ENCODE results near the gene CD52. TPM values are rescaled to one million over a fixed set of nuclear protein-coding genes. Genes with fewer than 3 reads are reported as not detected.

CD52 gene
- polyA plus RNA-seq, 1 of the 3 experiments (the other 2 are of a cell fraction): not detected

DNA sequence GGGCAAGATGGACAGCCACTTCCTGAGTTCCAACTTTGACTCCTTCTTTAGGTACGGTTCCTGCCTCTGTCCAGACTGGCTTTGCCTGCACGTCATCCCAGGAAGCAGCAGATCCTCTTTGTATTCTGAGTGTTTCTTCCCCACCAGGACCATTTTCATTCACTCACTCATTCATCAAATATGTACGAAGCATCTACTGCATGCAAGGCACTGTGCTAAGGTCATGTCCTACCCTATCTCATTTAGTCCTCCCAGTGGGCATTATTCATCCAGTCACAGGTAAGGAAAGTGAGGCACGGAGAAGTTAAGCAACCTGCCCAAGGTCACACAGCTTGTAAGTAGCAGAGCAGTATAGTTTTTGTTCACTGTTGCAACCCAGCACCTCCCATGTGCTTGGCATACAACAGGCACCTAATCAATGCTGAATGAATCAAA, 22.3 kb downstream of the CD52 start:
- no peak for TF ChIP-seq SMC3 (IDR thresholded peaks at IDR 0.05; ENCODE audit: low read depth, low read length)
- TF ChIP-seq FOXM1 (IDR thresholded peaks at IDR 0.05; ENCODE audit: low read depth): no peak
- TF ChIP-seq ELF1 (IDR thresholded peaks at IDR 0.05): no peak
- no peak for TF ChIP-seq USF2 (IDR thresholded peaks at IDR 0.05; ENCODE audit: borderline replicate concordance, low read depth, low read length)
- no peak for TF ChIP-seq TAF1 (IDR thresholded peaks at IDR 0.05; ENCODE audit: borderline replicate concordance, low read depth, low read length)
- no peak for TF ChIP-seq GATA2 (CRISPR knock-in tag; IDR thresholded peaks at IDR 0.05)
- no peak for TF ChIP-seq TCF12 (IDR thresholded peaks at IDR 0.05)
- TF ChIP-seq RAD21 (IDR thresholded peaks at IDR 0.05; ENCODE audit: low read length): no peak
- no peak for TF ChIP-seq TEAD4 (IDR thresholded peaks at IDR 0.05; ENCODE audit: borderline replicate concordance, insufficient read depth)
- TF ChIP-seq CHD2 (IDR thresholded peaks at IDR 0.05; ENCODE audit: low read length, partially characterized antibody): no peak
- TF ChIP-seq, protein P1, sequence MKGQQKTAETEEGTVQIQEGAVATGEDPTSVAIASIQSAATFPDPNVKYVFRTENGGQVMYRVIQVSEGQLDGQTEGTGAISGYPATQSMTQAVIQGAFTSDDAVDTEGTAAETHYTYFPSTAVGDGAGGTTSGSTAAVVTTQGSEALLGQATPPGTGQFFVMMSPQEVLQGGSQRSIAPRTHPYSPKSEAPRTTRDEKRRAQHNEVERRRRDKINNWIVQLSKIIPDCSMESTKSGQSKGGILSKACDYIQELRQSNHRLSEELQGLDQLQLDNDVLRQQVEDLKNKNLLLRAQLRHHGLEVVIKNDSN (IDR thresholded peaks at IDR 0.05; ENCODE audit: borderline replicate concordance, low read depth): no peak
- TF ChIP-seq MXI1 (IDR thresholded peaks at IDR 0.05; ENCODE audit: low read depth, low read length): no peak
- TF ChIP-seq MEF2A (IDR thresholded peaks at IDR 0.05; ENCODE audit: borderline replicate concordance, low read depth): no peak
- H3K4me1 ChIP-seq (ENCODE audit: control insufficient read depth in 1 of 2, insufficient read depth in 2 of 2, low read depth in 1 of 2, low read length in 1 of 2): no peaks in the 10 kb centered on the region; a peak in 1 of 4 replicates
- WGBS (ENCODE audit: low lambda C conversion rate): 65% methylated on average over 4 of the region's 4 CpGs
- H3K9me2 ChIP-seq: no peaks in the 10 kb centered on the region
- H2AFZ ChIP-seq (ENCODE audit: low read depth): no peak overlapping the region
- CTCF ChIA-PET: no interaction called here
- H4K20me1 ChIP-seq (ENCODE audit: insufficient read depth): no peaks in the 10 kb centered on the region
- POLR2A ChIA-PET: no interaction called here
- no peaks in the 10 kb centered on the region for H3K9me3 ChIP-seq
- no peaks in the 10 kb centered on the region for H3K79me2 ChIP-seq (ENCODE audit: insufficient read depth)
- no peaks in the 10 kb centered on the region for H3F3A ChIP-seq (replicated peaks; ENCODE audit: insufficient read depth)
- no peak overlapping the region for H3K4me2 ChIP-seq
- DNase-seq: no peak
- no peak overlapping the region for H3K27ac ChIP-seq (ENCODE audit: low read depth in 2 of 2, low read length in 1 of 2)
- H3K4me3 ChIP-seq (ENCODE audit: low read depth in 2 of 2, low read length in 1 of 2): no peak overlapping the region
- no peak overlapping the region for H3K9ac ChIP-seq
- H3K27me3 ChIP-seq (ENCODE audit: insufficient read depth): peaks cover 13% of the 10 kb centered on the region; the same call in 1 of the 2 replicates
- H3K36me3 ChIP-seq (replicated peaks in 1 of 2; ENCODE audit: control insufficient read depth in 1 of 2, insufficient read depth in 2 of 2, low read length in 1 of 2): no peaks in the 10 kb centered on the region

DNA sequence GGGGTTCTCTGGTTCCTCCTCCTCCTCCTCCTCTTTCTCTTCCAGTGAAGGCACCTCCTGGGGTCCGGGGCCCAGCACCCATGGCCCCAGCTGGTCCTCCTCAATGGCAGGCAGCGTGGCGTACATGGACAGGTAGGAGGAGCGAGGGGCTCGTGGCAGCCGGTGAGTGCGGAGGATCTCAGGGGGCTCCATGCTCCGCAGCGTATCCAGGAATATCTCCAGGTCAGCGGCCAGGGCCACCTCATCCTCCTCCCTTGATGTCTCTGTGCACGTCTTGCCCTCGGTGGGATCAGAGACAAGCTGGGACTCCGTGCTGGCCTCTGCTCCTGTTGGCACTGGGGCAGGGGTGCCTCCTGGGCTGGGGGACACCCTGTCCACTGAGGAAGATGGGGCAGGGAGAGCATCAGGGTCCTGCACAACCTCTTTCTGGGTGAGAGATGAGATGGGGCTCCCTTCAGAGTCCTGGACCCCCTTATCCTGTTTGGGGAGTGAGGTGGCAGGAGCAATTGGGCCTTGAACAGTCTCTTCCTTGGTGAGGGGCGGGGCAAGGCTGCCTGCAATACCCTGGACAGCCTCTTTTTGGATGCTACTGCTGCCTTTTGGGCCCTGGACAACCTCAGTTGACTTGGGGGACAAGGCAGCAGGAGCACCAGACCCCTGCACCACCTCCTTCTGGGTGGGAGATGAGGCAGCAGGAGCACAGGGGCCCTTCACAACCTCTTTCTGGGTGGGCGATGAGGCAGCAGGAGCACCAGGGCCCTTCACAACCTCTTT, 26.6 kb downstream of the CD52 start:
- POLR2A ChIA-PET: no interaction called here
- TF ChIP-seq GATA2 (CRISPR knock-in tag; IDR thresholded peaks at IDR 0.05): no peak
- TF ChIP-seq RCOR1 (IDR thresholded peaks at IDR 0.05; ENCODE audit: low read length): no peak
- TF ChIP-seq FOXM1 (IDR thresholded peaks at IDR 0.05; ENCODE audit: low read depth): no peak
- TF ChIP-seq ZBTB33 (IDR thresholded peaks at IDR 0.05; ENCODE audit: borderline replicate concordance, low read depth): no peak
- no peak for TF ChIP-seq RXRA (IDR thresholded peaks at IDR 0.05; ENCODE audit: borderline replicate concordance, low read depth)
- no peak for TF ChIP-seq EZH2phosphoT487 (IDR thresholded peaks at IDR 0.05; ENCODE audit: borderline replicate concordance, low read depth)
- no peak for TF ChIP-seq FOXJ3 (CRISPR knock-in tag; IDR thresholded peaks at IDR 0.05)
- TF ChIP-seq, protein P2, sequence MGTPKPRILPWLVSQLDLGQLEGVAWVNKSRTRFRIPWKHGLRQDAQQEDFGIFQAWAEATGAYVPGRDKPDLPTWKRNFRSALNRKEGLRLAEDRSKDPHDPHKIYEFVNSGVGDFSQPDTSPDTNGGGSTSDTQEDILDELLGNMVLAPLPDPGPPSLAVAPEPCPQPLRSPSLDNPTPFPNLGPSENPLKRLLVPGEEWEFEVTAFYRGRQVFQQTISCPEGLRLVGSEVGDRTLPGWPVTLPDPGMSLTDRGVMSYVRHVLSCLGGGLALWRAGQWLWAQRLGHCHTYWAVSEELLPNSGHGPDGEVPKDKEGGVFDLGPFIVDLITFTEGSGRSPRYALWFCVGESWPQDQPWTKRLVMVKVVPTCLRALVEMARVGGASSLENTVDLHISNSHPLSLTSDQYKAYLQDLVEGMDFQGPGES (IDR thresholded peaks at IDR 0.05; ENCODE audit: low read depth, low read length): no peak
- TF ChIP-seq USF2 (IDR thresholded peaks at IDR 0.05; ENCODE audit: borderline replicate concordance, low read depth, low read length): no peak
- TF ChIP-seq FOSL2 (IDR thresholded peaks at IDR 0.05; ENCODE audit: borderline replicate concordance, low read depth): no peak
- no peak for TF ChIP-seq SIN3A (IDR thresholded peaks at IDR 0.05; ENCODE audit: borderline replicate concordance, low read depth, low read length)
- TF ChIP-seq YY1 (IDR thresholded peaks at IDR 0.05; ENCODE audit: low read depth): no peak

More for the DNA sequence above, 26.6 kb downstream of the CD52 start:
- H3K36me3 ChIP-seq (replicated peaks in 1 of 2; ENCODE audit: control insufficient read depth in 1 of 2, insufficient read depth in 2 of 2, low read length in 1 of 2): no peaks in the 10 kb centered on the region
- peaks cover 13% of the 10 kb centered on the region; the same call in 1 of the 2 replicates for H3K27me3 ChIP-seq (ENCODE audit: insufficient read depth)
- CTCF ChIA-PET: interaction anchor here (1.1 to 4.3 kb wide), 4 partner anchors 16 to 73 kb away, joined by 3 to 30 read pairs (median 4); no protein-coding TSS in a partner anchor
- H3K9ac ChIP-seq: no peak overlapping the region
- no peak for DNase-seq
- no peaks in the 10 kb centered on the region for H3K9me3 ChIP-seq
- no peak overlapping the region for H3K4me2 ChIP-seq
- H3K4me3 ChIP-seq (ENCODE audit: low read depth in 2 of 2, low read length in 1 of 2): no peak overlapping the region
- no peaks in the 10 kb centered on the region for H3K9me2 ChIP-seq
- no peak overlapping the region for H2AFZ ChIP-seq (ENCODE audit: low read depth)
- no peak overlapping the region for H3K27ac ChIP-seq (ENCODE audit: low read depth in 2 of 2, low read length in 1 of 2)
- no peaks in the 10 kb centered on the region for H3F3A ChIP-seq (replicated peaks; ENCODE audit: insufficient read depth)
- no peaks in the 10 kb centered on the region for H4K20me1 ChIP-seq (ENCODE audit: insufficient read depth)
- 68% methylated on average over 12 of the region's 15 CpGs for WGBS (ENCODE audit: low lambda C conversion rate)
- H3K79me2 ChIP-seq (ENCODE audit: insufficient read depth): no peaks in the 10 kb centered on the region
- H3K4me1 ChIP-seq (ENCODE audit: control insufficient read depth in 1 of 2, insufficient read depth in 2 of 2, low read depth in 1 of 2, low read length in 1 of 2): no peaks in the 10 kb centered on the region
